GM18951 (cell line): ENCODE results near the gene PRKAG2.

ENCODE experiments used
- POLR2A ChIP-seq: IDR thresholded peaks from 4 replicates; pipeline ENCODE4 v1.6.1; 2011; ENCODE audit warnings: mild to moderate bottlenecking; ENCODE audit not compliant: insufficient read length, insufficient read depth; ENCODE audit errors: extremely low read depth
- in situ Hi-C: fragments of 300-500 bp; cut with MboI; formaldehyde crosslinking; loops from one replicate; pipeline ENCODE4 v1.12.0; 2022; ENCODE audit warnings: low sequenced_read_pairs, mixed read lengths, inconsistent platforms; ENCODE audit not compliant: unreplicated experiment

Gene PRKAG2

GRCh38 chr7:151736403-151736909, 140.5 kb downstream of the PRKAG2 start:
- in situ Hi-C loops = no loop called here
- TF ChIP-seq POLR2A = no peak

GRCh38 chr7:151735851-151736402, 141.0 kb downstream of the PRKAG2 start:
- in situ Hi-C loops = no loop called here

GRCh38 chr7:151735186-151735850, 141.6 kb downstream of the PRKAG2 start:
- in situ Hi-C loops = no loop called here

More at GRCh38 chr7:151735851-151736402, 141.0 kb downstream of the PRKAG2 start:
- no peak for TF ChIP-seq POLR2A

GRCh38 chr7:151732834-151733592, 143.9 kb downstream of the PRKAG2 start:
- no peak for TF ChIP-seq POLR2A
- in situ Hi-C loops = no loop called here

More at GRCh38 chr7:151735186-151735850, 141.6 kb downstream of the PRKAG2 start:
- TF ChIP-seq POLR2A = no peak

GRCh38 chr7:151732292-151732691, 144.6 kb downstream of the PRKAG2 start:
- in situ Hi-C loops = no loop called here
- TF ChIP-seq POLR2A = no peak

- no peak for TF ChIP-seq POLR2A
- in situ Hi-C loops = no loop called here
Observed at GRCh38 chr7:151731022-151731441, 145.9 kb downstream of the PRKAG2 start.

- TF ChIP-seq POLR2A = no peak
- in situ Hi-C loops = no loop called here
Observed at GRCh38 chr7:151730591-151730990, 146.3 kb downstream of the PRKAG2 start.

- no peak for TF ChIP-seq POLR2A
- in situ Hi-C loops = no loop called here
Observed at GRCh38 chr7:151729521-151729921, 147.4 kb downstream of the PRKAG2 start.

- no peak for TF ChIP-seq POLR2A
- in situ Hi-C loops = no loop called here
Observed at GRCh38 chr7:151728746-151729145, 148.2 kb downstream of the PRKAG2 start.

GRCh38 chr7:151728286-151728660, 148.6 kb downstream of the PRKAG2 start:
- no peak for TF ChIP-seq POLR2A
- in situ Hi-C loops = no loop called here

- no peak for TF ChIP-seq POLR2A
- in situ Hi-C loops = no loop called here
Observed at GRCh38 chr7:151727579-151728285, 149.2 kb downstream of the PRKAG2 start.

- no peak for TF ChIP-seq POLR2A
- in situ Hi-C loops = no loop called here
Observed at GRCh38 chr7:151726652-151727578, 150.0 kb downstream of the PRKAG2 start.
